NCI-H2107 (cell line): ENCODE data around the gene CYP39A1.

Source experiments
- DNase-seq: peaks from one replicate; lab custom pipeline; 2025; lab: John Stamatoyannopoulos, UW

CYP39A1 gene

DNA sequence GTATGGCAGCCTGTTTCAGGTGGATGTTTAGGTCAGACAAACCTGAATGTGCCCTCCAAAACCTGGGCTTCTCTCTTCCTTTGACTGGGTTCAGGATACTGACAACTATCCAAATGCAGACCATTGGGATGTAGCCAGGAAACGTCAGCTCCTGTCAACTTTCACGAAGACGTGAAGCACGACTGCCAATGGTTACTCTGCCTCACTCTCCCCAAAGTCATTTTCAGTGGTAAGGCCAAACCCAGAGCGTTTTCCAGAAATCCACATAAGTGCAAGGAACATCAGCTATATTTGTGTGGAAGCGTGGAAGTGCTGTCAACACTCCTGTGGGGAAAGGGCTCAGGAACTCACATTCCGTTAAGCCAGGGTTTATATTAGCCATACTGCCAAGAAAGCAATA, 141.3 kb downstream of the CYP39A1 start:
- no peak for DNase-seq

DNA sequence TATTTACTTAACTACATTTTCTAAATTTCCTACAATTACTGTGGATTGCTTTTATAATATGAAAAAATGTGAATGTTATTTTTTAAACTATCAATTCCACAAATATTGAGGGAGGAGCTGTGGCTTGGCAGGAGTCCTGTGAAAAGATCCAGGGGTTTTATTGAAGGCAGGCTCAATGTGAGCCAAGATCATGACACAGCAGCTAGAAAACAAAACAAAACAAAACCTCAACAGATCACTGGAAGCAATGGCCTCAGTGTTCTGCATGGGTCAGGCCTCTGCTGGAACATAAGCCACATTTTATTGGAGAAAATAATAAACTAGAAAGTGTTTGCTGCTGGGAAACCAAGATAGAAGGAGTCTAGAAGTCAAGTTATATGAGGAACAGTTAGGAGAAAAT, 142.0 kb downstream of the CYP39A1 start:
- no peak for DNase-seq

DNA sequence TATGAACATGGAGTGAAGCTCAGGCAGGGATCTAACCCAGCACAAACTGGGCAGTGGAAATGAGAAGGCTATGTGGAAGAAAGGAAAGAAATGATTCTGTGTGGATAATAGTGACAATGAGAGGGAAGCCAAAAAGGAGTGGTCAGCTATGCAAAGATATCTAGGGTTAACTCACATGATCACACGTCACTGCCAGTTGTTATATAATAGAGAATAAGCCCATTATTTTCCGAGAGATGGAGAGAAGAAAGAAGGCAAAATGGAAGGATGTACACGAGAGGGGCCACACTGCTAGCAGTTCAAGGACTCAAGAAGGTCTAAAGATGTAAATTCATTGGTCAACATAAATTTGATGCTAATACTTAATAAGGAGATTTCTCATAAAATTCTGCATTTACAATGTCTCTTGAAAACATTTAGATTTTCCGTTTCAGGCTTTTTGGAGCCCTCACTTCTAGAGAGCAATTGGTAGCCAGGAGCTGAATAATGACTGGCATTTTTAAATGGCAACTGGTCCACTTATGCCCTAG, 142.6 kb downstream of the CYP39A1 start:
- no peak for DNase-seq

DNA sequence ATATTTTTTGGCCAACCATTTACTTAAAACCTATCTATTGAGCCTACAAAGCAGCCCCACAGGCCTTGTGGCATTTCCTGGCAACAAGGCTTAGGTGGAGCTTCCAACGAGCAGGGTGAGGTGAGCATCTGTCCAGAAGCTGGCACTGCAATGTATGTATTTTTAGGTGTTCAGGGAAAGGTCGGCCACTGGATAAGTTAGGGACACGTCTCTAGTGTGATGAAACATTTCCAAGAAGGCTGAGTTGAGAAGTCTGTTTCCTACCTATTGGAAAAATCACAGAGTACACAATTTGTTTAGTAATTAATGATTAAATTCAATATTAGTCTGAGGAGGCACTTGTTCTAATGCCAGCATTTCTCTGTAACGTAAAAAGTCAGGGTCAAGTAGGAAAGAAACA, 143.6 kb downstream of the CYP39A1 start:
- no peak for DNase-seq

DNA sequence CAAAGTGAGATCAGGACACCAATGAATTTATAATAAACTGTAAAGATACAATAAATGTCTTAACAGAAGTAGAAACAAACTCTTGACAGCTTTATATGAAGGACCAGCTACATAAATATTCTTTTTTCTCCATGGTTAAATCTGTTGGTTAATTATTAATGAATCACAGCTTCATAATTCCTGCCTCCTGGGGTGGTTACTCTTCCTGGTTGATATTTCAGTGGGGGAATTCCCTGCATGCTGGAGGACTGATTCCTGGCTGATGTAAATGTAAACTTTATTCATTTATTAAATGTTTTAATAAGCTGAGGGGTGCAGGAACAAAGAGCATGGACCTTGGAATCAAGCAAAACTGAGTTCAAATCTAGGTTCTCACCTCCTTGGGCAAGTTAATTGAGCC, 145.2 kb downstream of the CYP39A1 start:
- DNase-seq = no peak

DNA sequence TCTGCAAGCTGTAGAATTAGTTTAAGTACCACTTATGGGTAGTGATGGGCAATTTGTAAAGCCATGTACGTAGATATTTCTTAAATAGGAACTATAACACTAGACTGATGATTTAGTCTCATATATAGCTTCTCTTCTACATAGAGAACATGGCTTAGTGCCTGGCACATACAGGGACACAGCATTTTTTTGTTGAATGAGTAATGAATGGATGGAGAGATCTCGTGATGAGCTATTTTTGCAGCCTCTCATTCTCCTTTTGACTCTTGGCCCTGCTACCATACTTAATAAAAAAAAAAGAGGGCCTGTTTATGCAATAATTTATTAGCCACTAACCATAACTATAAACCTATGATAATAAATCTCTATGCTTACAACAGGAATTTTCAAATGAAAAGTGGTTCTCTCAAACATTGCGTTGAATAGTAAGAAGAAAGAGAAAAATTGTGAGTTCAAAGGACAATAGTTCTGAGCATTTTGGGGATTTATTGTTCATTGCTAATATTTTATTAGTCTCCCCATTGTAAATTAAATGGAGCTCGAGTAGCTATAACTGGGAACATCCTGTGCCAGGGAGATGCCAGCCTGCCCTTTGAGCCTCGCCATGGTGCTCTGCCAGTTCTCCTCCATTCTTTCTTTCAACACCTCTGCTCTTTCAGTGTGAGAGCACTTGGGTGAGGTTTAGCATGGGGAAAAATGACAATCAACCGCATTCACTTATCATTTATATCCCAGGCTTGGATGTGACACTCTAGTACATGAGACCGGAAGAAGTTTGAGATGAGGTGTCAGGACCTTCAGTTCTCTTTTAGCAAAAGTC, 146.7 kb downstream of the CYP39A1 start:
- DNase-seq = no peak

DNA sequence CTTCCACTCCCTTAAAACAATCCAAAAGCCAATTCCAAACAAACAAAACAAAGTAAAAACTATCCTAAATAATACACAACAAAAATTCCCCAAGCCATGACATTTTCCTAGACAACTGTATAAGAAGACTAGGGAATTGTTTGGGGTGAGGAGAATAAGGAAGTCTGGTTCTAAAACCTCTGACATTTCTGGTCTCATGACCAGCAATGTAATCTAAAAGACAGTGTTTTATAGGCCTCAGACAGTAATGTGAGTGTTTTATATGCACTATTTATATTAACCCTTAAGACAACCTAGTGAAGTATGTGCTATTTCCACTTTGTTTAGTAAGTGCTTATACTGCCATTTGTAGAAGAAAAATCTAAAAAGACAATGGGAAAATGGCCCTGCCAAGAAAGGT, 148.4 kb downstream of the CYP39A1 start:
- DNase-seq = no peak

DNA sequence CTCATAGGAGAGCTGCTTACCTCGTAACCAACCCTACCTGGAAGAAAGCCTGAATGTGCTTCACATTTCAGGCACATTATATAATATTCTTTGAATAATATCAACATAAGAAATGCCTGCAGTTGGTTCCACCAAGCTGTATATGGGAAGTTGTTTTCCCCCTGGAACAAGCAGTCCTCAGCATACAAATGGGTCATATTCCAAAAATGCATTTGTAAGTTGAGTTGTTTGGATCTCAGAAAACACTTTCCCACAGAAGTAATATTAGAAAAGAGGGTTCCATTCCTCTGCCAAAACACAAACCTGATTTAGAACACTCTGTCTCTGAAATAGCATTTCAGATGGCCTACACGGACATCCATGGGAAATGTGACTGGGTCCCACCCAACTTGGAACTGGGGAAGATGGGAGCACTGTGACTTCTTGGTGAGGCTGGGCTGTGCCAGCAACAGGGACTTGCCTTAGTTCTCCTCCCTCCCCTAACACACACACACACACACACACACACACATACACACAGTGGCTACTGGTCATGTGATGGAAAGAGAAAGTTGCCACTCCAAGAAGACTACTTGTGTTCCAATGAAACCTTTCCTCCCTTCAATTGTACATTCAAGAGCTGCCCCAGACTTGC, 150.0 kb downstream of the CYP39A1 start:
- no peak for DNase-seq

DNA sequence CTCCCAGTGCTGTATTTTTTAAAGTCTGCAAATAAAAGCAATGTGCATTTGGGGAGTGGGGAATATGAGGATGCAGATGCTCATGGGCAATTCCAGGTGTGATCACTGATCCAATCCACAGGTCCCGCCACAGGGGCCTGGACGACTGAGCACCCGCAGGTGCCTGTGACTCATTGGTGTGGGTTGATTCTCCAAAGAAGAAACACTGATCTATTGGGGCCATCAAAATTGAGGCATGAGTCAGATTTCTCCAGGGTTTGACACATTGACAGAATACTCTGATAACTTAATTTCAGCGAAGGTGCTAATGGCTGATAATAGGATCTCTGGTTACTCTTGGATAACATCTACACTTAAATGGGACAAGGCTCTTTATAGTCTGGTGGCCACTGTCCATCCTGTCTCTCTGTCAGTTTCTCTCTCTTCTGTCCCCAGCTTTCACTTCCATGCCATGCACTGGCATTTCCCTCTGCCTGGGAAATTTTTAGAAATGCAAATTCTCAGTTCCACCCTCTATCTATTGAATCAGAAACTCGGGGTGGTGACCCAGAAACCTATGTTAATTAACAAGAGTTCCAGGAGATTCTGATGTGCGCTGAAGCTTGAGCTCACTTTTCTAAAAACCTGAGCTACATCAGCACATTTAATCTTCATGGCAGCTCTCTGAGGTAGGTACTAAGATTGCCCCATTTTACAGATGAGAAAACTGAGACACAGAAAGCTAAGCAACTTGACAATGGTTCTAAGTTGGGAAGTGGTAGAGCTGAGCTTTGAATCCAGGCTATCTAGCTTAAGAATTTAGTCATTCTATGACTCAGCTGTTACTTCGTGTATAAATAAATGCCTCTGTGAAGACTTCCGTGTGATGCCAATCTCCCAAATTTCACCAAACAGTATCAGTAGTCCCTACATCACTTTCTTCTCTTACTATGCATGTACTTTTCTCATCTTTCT, 151.2 kb downstream of the CYP39A1 start:
- DNase-seq = no peak

DNA sequence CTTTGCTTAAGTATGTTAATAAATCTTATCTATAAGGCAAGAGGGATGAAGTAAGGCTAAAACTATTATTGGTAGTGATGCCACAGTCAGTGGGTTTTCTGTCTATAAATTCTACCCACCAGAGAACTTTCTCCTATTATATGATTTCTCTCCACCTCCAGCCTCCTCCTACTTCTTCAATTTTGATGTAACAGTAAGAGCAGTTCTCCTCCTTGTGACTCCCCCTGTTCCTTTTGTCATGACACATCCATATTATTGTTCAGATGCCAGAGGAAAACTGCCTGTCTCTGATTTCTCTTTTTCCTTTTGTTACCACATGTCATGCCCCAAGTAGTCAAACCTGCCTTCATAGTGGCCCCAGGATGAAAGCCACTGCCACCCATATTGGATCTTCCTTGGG, 152.2 kb downstream of the CYP39A1 start:
- no peak for DNase-seq
